Stimulated activated CD4-positive, alpha-beta T cell treated with anti-CD3 and anti-CD28 coated beads, Interleukin-12 subunit alpha, Interleukin-12 subunit beta, amount 100 ng/mL, for 4 hours (primary cell): ENCODE results near the gene SPDYE1.

Experiments
- DNase-seq: peaks from one replicate; pipeline ENCODE4 v3.0.0-alpha.2; 2020

Gene SPDYE1

GRCh38 chr7:44044315-44045225 lies 46.9 kb downstream of the SPDYE1 start, which contains the start of gene DBNL:
Gene DBNL, plus strand, starts transcription at chr7:44044702. Its CDS starts 36 bp downstream, at chr7:44044738.
- DNase-seq, result peak; percentile 89

DNA sequence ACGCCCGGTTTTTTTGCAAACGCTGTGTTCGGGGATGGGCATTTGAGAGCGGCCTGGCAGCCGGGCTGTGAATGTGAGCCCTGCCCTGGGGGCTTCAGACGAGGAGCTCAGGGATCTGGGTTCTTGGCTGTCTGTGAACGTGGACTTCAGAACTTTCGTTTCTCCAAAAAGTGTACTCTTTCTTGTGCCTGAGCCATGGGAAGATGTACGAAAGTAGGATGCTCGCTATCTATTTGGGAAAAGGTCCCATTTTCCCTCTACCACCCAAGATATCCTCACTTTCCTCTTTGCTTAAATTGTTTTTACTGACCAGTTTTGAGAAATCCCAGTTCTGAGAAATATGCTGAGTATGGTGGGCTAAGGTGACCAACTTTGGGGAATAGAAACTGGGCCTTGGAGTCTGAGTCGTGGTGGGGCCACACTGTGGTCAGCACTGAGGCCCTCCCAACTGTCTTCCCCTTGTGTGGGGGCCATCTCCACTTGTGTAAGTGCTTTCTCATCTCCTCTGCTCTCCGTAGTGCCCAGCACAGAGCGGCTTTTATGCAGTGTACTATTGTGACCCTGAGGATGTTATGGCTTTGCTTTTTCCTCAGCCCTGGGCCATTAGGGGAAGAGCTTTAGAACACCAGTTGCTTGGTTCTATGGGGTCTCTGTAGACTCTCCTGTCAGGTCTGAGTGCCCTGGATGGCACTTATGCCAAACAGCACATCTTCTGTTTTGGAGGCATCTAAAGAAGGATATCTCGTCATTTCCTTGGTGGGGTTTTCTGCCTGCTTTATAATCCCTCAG lies 47.7 kb downstream of the SPDYE1 start:
- no peak for DNase-seq

GRCh38 chr7:44046321-44047061 lies 48.8 kb downstream of the SPDYE1 start:
- no peak for DNase-seq

DNA sequence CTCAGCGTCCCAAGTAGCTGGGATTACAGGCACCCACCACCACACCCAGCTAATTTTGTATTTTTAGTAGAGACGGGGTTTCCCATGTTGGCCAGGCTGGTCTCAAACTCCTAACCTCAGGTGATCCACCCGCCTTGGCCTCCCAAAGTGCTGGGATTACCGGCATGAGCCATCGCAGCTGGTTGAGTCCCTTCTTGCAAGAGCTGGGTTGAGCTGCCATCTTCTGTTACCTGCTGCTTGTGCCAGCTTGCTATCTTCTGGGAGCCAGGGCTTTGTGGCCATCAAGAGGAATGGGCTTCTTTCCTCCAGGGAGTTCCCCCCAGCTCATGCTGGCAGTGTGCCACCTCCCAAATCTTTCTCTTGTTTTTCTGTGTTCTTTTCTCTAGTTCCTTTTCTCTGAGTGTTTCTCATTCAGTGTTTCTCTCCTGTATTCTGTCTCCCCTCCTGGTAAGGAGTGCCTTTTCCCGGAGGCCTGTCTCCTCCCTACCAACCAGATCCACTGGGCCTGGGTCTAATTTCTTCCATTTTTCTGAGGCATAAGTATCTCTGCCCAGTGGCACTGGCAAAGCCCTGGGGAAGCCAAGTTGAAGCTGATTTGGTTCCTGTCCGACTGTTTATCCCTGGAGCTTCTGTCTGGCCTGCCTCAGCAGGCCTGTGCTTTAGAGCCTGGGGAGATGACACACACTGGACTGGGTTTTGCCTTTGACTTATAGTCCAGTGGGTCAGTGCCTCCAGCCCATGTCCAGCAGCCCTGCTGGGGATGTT lies 50.5 kb downstream of the SPDYE1 start:
- DNase-seq, result no peak

DNA sequence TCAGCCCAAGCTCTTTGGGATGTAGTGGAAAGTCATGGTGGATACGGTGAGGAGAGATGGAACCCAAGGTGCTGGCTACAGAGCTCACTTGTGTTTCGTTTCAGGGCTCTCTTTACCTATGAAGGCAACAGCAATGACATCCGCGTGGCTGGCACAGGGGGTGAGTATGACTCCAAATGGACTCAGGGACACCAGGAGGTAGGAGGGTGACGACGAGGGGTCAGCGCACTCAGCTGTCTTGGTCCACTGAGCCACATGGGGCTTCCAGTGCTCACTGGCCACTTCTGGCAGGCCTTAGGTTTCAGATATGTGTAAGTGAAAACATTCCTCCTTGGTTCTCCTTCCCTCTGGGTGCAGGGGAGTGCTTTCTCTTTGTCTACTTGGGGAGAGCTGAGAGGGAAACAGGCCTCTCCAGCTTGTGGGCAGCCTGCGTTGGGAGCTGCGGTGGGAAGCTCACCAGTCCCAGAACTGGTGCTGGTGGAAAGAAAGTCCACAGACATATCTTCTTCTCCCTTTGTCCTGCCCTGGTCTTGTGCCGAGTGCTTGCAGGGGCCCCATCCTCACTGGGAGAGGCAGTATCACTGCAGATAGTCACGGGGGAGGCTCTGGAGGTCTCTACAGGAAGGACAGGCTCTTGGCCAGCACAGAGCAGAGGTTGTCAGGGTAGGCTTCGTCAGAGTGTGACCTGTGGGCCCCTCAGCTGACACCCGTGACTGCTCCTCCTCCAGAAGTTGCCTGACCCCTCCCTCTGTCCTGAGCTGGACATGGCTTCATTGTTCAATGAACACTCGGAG lies 52.6 kb downstream of the SPDYE1 start:
- no peak for DNase-seq

- no peak for DNase-seq
Measured at GRCh38 chr7:44050915-44051560, 53.3 kb downstream of the SPDYE1 start.

DNA sequence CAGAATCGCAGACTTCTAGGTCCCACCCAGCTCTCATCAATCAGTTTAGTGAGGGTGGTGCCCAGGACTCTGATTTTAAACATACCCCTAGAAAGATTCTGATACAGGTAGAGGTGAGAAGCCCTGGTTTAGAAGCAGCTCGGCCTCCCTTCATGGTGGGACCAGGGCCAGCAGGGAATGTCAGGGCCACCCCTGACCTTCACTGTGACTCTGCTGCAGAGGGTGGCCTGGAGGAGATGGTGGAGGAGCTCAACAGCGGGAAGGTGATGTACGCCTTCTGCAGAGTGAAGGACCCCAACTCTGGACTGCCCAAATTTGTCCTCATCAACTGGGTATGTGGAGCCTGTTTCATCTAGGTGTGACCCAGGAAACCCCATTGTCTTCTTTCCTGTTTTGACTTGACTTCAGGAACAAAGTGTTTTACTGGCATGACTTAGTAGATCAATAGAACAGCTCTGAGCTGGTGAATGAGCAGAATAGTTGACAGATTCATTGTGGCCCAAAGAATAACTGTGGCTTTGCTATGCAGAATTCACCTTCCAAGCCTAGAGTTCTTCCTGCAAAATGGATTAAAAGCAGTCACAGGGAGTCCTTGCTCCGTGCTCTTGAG lies 54.0 kb downstream of the SPDYE1 start:
- no peak for DNase-seq

DNA sequence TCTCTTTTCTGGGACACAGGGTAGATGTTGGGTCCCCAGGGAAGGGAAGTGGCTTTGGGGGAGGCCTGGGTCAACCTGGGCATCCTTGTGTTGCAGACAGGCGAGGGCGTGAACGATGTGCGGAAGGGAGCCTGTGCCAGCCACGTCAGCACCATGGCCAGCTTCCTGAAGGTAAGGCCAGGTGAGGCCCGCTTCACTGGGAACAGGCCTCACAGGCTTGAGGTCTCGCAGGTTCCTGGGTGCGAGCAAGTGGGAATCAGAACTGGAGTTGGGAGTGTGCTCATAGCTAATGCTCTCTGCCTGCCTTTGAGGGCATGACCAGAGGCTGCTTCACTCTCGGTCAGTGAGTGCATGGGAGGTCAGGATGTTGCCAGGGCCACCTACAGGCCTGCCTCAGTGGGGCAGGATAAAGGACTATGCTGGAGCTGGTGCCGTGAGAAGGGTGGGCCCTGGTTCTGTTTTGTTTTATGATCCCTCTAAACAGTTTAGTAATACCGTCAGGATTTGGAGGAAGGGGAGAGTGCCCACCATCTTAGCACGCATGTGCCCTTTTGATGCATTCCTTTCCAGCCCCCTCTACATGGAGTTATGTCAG lies 55.2 kb downstream of the SPDYE1 start:
- no peak for DNase-seq

DNA sequence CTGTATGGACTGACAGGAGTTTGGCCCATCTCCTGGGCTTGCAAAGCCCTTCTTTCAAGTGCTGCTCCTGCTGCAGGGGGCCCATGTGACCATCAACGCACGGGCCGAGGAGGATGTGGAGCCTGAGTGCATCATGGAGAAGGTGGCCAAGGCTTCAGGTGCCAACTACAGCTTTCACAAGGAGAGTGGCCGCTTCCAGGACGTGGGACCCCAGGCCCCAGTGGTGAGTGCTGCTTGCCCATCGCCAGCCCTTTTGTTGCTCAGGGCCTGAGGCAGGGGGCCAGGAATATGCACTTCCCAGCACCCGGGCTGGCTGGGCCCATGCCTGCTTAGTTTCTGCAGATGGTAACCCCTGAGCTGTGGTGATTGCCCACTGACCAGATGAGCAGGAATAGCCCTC lies 59.0 kb downstream of the SPDYE1 start:
- no peak for DNase-seq

- DNase-seq, result no peak
Measured at GRCh38 chr7:44057181-44057848, 59.6 kb downstream of the SPDYE1 start.

- no peak for DNase-seq
Measured at GRCh38 chr7:44057849-44058758, 60.4 kb downstream of the SPDYE1 start.

DNA sequence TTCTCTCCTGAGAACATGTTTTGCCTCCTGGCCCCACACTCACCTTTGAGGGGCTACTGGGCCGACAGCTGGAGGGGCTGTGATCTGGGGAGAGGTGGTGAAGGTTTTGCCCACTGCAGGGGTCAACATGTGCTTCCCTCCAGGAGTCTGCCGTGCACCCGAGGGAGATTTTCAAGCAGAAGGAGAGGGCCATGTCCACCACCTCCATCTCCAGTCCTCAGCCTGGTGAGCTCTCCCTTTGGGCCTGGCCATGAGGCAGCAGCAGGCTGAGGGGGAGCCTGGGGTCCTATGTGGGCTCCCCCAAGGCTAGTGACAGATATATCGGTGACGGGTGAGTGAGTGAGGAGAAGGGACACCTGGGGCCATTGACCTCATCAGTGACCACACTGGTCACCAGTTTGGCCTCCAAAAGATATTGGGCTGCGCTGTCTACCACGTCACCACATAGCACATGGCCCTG lies 61.1 kb downstream of the SPDYE1 start:
- DNase-seq, result no peak

DNA sequence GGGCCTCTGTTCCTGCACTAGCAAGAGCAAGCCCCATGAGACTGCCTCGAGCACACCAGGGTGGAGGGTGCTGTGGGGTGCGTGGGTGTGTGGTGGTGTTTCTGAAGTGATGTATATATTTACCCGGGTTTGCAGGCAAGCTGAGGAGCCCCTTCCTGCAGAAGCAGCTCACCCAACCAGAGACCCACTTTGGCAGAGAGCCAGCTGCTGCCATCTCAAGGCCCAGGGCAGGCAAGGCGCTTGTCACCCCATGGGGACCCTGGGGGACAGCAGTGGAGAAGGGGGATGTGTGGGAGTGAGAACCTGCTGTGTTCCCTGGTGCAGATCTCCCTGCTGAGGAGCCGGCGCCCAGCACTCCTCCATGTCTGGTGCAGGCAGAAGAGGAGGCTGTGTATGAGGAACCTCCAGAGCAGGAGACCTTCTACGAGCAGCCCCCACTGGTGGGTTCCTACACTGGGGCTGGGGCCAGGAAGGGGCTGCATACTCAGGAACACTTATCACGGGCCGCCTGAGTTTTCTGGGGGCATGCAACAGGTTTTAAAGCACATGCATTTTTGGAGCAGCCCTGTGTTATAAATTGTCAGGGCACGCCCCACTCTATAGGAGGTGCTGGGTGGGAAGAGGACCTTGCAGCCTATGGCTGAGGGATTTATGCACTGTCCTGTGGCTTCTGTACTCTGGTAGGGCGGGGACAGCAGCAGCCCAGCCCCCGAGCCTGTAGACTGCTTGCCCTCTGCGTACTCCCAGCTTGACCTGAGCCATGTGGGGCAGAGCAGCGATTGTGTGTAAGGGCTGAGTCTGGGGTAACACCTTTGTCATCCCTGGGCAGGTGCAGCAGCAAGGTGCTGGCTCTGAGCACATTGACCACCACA lies 61.8 kb downstream of the SPDYE1 start:
- no peak for DNase-seq
